Mucosa of descending colon (tissue), 3 donors: ENCODE data around the gene HS1BP3. TPM values are rescaled to one million over a fixed set of nuclear protein-coding genes. Genes with fewer than 3 reads are reported as not detected.

Source experiments
- ATAC-seq: fragments of 200-7000 bp; cut with Tn5 transposase; one replicate; pipeline ENCODE4 v1.9.1; 2020; ENCODE audit warnings: mild to moderate bottlenecking, moderate library complexity
- DNase-seq, 3 donors: peaks; one replicate each; pipeline ENCODE4 v3.0.0-alpha.2; 2020
- H3K36me3 ChIP-seq: fragments of 200-600 bp; one replicate; pipeline ENCODE4 v1.8.0; 2021; ENCODE audit warnings: low read depth, mild to moderate bottlenecking
- H3K4me1 ChIP-seq: fragments of 200-600 bp; one replicate; pipeline ENCODE4 v1.8.0; 2021; ENCODE audit warnings: low read depth, mild to moderate bottlenecking
- H3K4me3 ChIP-seq: fragments of 200-600 bp; one replicate; pipeline ENCODE4 v1.8.0; 2021; ENCODE audit warnings: mild to moderate bottlenecking
- H3K9me3 ChIP-seq: fragments of 200-600 bp; one replicate; pipeline ENCODE4 v1.8.0; 2021; ENCODE audit warnings: mild to moderate bottlenecking
- CTCF ChIP-seq: fragments of 200-600 bp; IDR thresholded peaks from one replicate; pipeline ENCODE4 v1.8.0; 2022; ENCODE audit warnings: antibody characterized with exemption, mild to moderate bottlenecking
- intact Hi-C, 2 donors: fragments of 100-400 bp; cut with DNase I in 1 of 2; cut with micrococcal nuclease in 1 of 2; formaldehyde crosslinking; loops; one replicate each; pipeline versions ENCODE4 v1.11.0 to v1.11.1; 2022; cut with DNase I, micrococcal nuclease
- total RNA-seq, 3 donors: library from RNA; stranded (reverse); fragmentation: NEBNext Ultra II Directional in 2 of 3; extraction: Animal tissue kit (Norgen Biotek cat#: 25700) in 2 of 3; gene quantifications; one replicate each; pipeline versions ENCODE4 v1.2.1 to v1.2.4, GENCODE V29; 2021 to 2023
- donor health status: DM: no; HTN: no; CAD: no; lungs with moderate emphysema.
- donor health status: DM: no; HTN: no; CAD: no.
- donor health status: DM: no; HTN: yes; CAD: no.

Gene HS1BP3
- total RNA-seq, 3 donors from 2014 or later: 28.8 to 47.0 (median 29.7) TPM

- Histone ChIP-seq H3K4me1 (peaks cover 3% of the 10 kb centered on the region), H3K9me3 (no peaks in the 10 kb centered on the region), H3K4me3 (no peak overlapping the region), H3K36me3 (no peaks in the 10 kb centered on the region)
- ATAC-seq (no peak), DNase-seq (no peak)
- intact Hi-C loops: no loop called here
- no peak for TF ChIP-seq CTCF
Measured at GRCh38 chr2:20575935-20576597, 74.8 kb downstream of the HS1BP3 start.

GRCh38 chr2:20575414-20575813 is 75.5 kb downstream of the HS1BP3 start:
- peaks cover 3% of the 10 kb centered on the region for H3K4me1 ChIP-seq
- H3K9me3 ChIP-seq: no peaks in the 10 kb centered on the region

GRCh38 chr2:20574930-20575329 is 76.0 kb downstream of the HS1BP3 start:
- Histone ChIP-seq H3K4me1 (peaks cover 3% of the 10 kb centered on the region), H3K36me3 (no peaks in the 10 kb centered on the region), H3K4me3 (no peak overlapping the region), H3K9me3 (no peaks in the 10 kb centered on the region)
- TF ChIP-seq CTCF: no peak
- ATAC-seq (no peak), DNase-seq (no peak)
- intact Hi-C loops: no loop called here

More at GRCh38 chr2:20575414-20575813, 75.5 kb downstream of the HS1BP3 start:
- ATAC-seq (no peak), DNase-seq (no peak)
- Histone ChIP-seq H3K4me3 (no peak overlapping the region), H3K36me3 (no peaks in the 10 kb centered on the region)
- TF ChIP-seq CTCF: no peak
- intact Hi-C loops: no loop called here

GRCh38 chr2:20574423-20574911 is 76.4 kb downstream of the HS1BP3 start:
- Histone ChIP-seq H3K36me3 (no peaks in the 10 kb centered on the region), H3K4me1 (peaks cover 3% of the 10 kb centered on the region), H3K9me3 (no peaks in the 10 kb centered on the region), H3K4me3 (no peak overlapping the region)
- intact Hi-C loops: no loop called here
- no peak for TF ChIP-seq CTCF
- DNase-seq (no peak), ATAC-seq (no peak)

GRCh38 chr2:20573620-20574422 is 77.1 kb downstream of the HS1BP3 start:
- peak in 1 of 3 donors; percentile 54 for DNase-seq
- H3K9me3 ChIP-seq: no peaks in the 10 kb centered on the region
- H3K4me3 ChIP-seq: no peak overlapping the region
- intact Hi-C loops: no loop called here
- ATAC-seq: no peak
- no peaks in the 10 kb centered on the region for H3K36me3 ChIP-seq
- H3K4me1 ChIP-seq: peaks cover 3% of the 10 kb centered on the region
- TF ChIP-seq CTCF: no peak
